OCI-M2 (cell line): ENCODE results near the gene GPN1.
"Not testable (repeated sequence)": the region's sequence is repeated elsewhere in the genome, so short reads cannot be mapped to it uniquely, and the experiment has no call there.

Experiments
- DNase-seq: peaks from one replicate; lab custom pipeline; 2025; ENCODE audit not compliant: unreplicated experiment; lab: John Stamatoyannopoulos, UW

Gene GPN1

GRCh38 chr2:27626921-27627320 is 1.9 kb upstream of the GPN1 start:
- DNase-seq = not testable (repeated sequence)

GRCh38 chr2:27627963-27628766 is 685 bp upstream of the GPN1 start:
- no peak for DNase-seq

GRCh38 chr2:27630257-27630656 is 1.4 kb downstream of the GPN1 start:
- DNase-seq = not testable (repeated sequence)

DNA sequence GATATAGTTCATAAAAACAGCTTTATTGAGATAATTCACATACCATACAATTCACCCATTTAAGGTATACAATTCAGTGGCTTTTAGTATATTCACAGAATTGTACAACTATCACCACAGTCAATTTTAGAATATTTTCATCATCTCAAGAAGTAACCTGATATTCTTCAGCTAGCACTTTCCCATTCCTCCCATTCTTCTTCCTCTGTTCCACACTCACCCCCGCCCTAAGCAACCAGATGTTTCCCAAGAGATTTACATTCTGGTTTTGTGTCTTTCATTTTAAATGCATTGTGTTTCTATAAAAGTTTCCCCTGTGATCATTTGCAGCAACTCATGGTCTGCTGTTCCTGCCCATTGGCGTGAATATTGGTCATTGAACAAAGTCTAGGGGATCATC is 5.4 kb downstream of the GPN1 start:
- DNase-seq = no peak

DNA sequence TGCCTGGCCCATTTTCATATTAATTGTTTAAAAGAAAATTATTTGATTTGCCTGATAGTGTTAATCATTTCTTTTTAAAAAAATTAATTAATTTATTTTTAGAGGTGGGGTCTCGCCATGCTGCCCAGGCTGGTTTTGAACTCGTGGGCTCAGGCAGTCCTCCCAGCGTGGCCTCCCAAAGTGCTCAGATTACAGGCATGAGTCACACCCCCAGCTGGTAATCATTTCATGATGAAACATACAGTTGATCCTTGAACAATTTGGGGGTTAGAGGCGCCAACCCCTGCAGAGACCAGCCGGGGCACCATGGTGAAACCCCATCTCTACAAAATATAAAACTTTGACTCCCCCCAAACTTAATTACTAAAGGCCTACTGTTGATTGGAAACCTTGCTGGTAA is 7.9 kb downstream of the GPN1 start:
- no peak for DNase-seq

- no peak for DNase-seq
These were observed 9.3 kb downstream of the GPN1 start for GRCh38 chr2:27638037-27638637.

- no peak for DNase-seq
These were observed 9.9 kb downstream of the GPN1 start for GRCh38 chr2:27638709-27639108.

- DNase-seq = no peak
These were observed 11.9 kb downstream of the GPN1 start for GRCh38 chr2:27640722-27641245.

DNA sequence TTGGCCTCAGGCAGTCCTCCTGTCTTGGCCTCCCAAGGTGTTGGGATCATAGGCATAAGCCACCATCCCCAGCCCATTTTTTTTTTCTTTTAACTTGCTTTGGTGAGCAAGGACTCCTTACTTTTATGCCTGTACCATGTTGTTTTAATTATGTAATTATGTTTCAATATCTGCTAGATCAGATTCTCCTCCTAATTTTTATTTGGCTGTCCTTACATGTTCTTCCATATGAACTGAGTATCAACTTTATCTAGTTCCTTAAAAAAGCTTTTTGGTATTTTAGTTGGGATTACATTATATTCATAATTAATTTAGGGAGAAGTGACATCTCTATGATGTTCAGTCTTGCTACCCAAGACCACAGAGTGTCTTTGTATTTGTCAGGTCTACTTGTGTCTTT is 16.3 kb downstream of the GPN1 start:
- DNase-seq = no peak

DNA sequence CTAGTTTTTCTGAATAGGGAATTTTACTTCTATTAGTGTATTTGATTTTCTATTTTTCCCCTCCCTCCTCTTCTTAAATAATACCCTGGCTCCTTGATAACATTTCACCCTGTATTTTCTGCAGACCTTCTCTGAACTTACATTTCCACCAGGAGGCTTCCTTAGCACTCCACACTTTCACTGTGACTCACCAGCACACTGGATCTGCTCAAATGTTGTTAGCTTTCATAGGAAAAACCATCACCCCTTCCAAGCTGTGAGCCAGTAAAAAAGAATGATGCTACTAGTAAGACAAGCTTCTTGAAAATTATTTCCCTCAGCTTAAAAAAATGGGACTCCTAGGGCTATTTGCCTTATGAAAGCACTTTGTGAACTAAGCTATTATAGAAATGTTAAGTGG is 18.4 kb downstream of the GPN1 start:
- DNase-seq = no peak

DNA sequence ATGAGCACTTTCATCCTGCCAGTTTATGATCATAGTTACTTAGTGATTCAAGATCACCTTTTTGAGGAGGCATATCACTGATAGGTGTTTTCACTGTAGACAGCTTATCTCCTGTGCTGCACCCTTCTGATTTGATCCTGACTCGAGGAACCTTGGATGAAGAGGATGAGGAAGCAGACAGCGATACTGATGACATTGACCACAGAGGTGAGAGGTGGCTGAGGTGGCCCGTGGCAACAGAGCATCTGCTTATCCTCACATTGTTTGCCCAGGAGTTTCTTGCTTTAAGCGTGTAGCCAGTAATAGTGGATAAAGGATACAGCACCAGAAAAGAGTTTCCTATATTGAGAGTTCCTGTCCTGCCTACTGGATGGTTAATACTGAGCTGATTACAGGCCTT is 18.9 kb downstream of the GPN1 start:
- no peak for DNase-seq

DNA sequence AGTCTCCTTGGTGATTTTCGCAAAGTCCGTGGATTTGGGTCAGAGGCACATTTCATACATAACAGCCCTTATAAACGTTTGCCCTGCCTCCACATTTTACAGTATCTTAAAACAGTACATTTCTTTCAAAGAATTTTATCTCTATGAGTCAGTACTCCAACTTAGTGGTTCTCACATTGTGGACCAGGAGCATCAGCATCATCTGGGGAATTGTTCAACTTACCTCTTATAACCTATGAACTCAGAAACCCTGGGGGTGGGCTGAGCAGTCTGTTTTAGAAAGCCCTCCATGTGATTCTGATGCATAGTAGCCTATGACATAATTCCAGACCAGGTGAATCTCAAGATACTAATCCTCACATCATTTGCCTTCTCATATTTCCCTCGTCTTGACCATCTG is 22.2 kb downstream of the GPN1 start:
- DNase-seq = no peak

DNA sequence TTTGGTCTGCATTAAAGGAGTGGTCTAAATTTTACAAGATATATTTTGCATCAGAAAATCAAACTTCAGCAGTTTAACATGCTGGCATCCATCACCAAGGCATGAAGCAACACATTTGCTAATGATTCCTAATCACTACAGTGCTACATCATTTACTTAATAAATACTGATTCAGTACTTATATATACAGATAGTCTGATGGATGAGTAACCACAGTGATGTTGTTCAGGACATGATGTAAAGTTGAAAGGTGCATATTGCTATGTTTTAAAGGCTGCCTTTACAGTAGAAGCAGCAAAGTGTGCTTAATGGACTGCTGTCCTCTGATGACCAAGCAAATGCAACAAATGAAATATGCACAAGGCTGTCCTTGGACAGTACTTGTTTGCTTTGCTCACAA is 23.5 kb downstream of the GPN1 start:
- DNase-seq = no peak

- DNase-seq = no peak
These were observed 23.9 kb downstream of the GPN1 start for GRCh38 chr2:27652790-27653189.

DNA sequence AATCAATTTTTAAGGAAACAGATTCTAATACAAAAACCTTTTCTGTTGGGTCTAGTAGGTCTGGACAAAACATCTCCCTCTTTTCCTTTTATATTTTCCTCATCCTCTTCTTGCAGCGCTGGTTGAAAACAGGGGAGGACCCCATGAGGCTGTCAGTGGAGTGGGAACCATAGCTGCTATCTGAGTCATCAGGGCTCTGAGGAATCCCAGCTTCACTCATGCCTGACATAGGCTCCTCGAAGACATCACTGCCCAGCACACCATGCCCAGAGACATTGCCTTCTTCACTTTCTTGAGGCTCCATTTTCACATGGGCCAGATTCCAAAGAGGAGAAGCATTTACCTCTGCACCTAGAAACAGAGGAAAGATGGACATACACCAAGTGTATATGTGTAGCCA is 24.5 kb downstream of the GPN1 start:
- DNase-seq = no peak

GRCh38 chr2:27655155-27655951 is 26.5 kb downstream of the GPN1 start:
- DNase-seq = no peak

GRCh38 chr2:27661371-27661770 is 32.5 kb downstream of the GPN1 start:
- DNase-seq = no peak

GRCh38 chr2:27663285-27664153 is 34.7 kb downstream of the GPN1 start, which contains the start of the genes SLC4A1AP and SUPT7L:
Gene SLC4A1AP (plus strand): TSS chr2:27663889. CDS start chr2:27663915, 26 bp downstream.
Gene SUPT7L (minus strand): TSS chr2:27663614. CDS start chr2:27662192, 1,422 bp downstream.
- peak; percentile 67 for DNase-seq

DNA sequence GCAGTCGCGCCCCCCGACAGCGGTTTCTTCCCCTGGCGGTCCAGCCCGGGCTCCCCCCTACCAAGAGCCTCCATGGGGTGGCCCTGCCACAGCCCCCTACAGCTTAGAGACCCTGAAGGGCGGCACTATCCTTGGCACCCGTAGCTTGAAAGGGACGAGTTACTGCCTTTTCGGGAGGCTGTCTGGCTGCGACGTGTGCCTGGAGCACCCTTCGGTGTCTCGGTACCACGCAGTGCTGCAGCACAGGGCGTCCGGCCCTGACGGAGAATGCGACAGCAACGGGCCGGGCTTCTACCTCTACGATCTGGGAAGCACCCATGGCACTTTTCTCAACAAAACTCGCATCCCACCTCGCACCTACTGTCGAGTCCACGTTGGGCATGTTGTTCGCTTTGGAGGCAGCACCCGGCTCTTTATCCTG is 35.3 kb downstream of the GPN1 start:
- DNase-seq = no peak

GRCh38 chr2:27664622-27665363 is 35.9 kb downstream of the GPN1 start:
- DNase-seq = no peak
